K562 (cell line): ENCODE results near the gene SREBF1. TPM values are rescaled to one million over a fixed set of nuclear protein-coding genes. Genes with fewer than 3 reads are reported as not detected.

Source experiments
- EP300 ChIP-seq: IDR thresholded peaks from 2 replicates; pipeline ENCODE4 v1.6.1; 2012; ENCODE audit warnings: low read length, improper control_type of control experiment
- FUS ChIP-seq: fragments of 200-400 bp; formaldehyde crosslinking; optimal IDR thresholded peaks from 2 replicates; pipeline ENCODE3; 2017; ENCODE audit warnings: low read depth, low read length
- HMGN3 ChIP-seq: IDR thresholded peaks from 2 replicates; pipeline ENCODE4 v1.6.1; 2011; ENCODE audit warnings: borderline replicate concordance, low read depth, mild to moderate bottlenecking, mixed read lengths, low read length; ENCODE audit not compliant: insufficient read length; ENCODE audit errors: extremely low read depth
- MAFF ChIP-seq: IDR thresholded peaks from 2 replicates; pipeline ENCODE4 v1.6.1; 2012; ENCODE audit warnings: low read length, improper control_type of control experiment
- NCOR1 ChIP-seq: fragments of 450-650 bp; IDR thresholded peaks from 2 replicates; pipeline ENCODE4 v1.6.1; 2016; ENCODE audit warnings: mild to moderate bottlenecking, moderate library complexity
- NFE2L1 ChIP-seq: fragments of 450-650 bp; IDR thresholded peaks from 2 replicates; pipeline ENCODE4 v1.6.1; 2016; ENCODE audit warnings: missing genetic modification characterization, low read depth, mild to moderate bottlenecking, missing compliant biosample characterization, moderate library complexity, borderline replicate concordance
- NR2C2 ChIP-seq, 2 experiments: fragments of 200-800 bp in 1 of 2; sonication (Bioruptor generic) in 1 of 2; sonication (generic) in 1 of 2; formaldehyde crosslinking in 1 of 2; IDR thresholded peaks; 2 replicates each; pipeline versions ENCODE4 v1.6.1 to v1.8.0; 2016 to 2022; ENCODE audit warnings: mild to moderate bottlenecking in 1 of 2, missing compliant biosample characterization in 1 of 2, missing genetic modification characterization in 1 of 2, missing genetic modification reagents in 1 of 2
- POLR2AphosphoS2 ChIP-seq: IDR thresholded peaks from 2 replicates; pipeline ENCODE4 v1.6.1; 2012; ENCODE audit warnings: low read length, improper control_type of control experiment
- SMAD2 ChIP-seq: fragments of 150-350 bp; IDR thresholded peaks from 2 replicates; pipeline ENCODE4 v1.6.1; 2014; ENCODE audit warnings: low read depth, mild to moderate bottlenecking, low read length
- SP1 ChIP-seq: sonication (generic); formaldehyde crosslinking; IDR thresholded peaks from 2 replicates; pipeline ENCODE4 v1.8.1; 2022; ENCODE audit warnings: mild to moderate bottlenecking, missing genetic modification reagents
- TOE1 ChIP-seq, 2 experiments: fragments of 450-650 bp in 1 of 2; sonication (generic) in 1 of 2; formaldehyde crosslinking in 1 of 2; IDR thresholded peaks; 2 replicates each; pipeline versions ENCODE4 v1.7.1 to v1.8.0; 2016 to 2022; ENCODE audit warnings: borderline replicate concordance in 2 of 2, mild to moderate bottlenecking in 2 of 2, antibody characterized with exemption in 1 of 2, inconsistent platforms in 1 of 2, low read depth in 1 of 2, missing genetic modification reagents in 1 of 2, moderate library complexity in 1 of 2
- XRCC4 ChIP-seq: IDR thresholded peaks from one replicate; pipeline ENCODE4 v1.6.1; 2011; ENCODE audit not compliant: insufficient read depth, insufficient read length; ENCODE audit errors: extremely low read depth
- ZNF324 ChIP-seq: fragments of 250-450 bp; sonication (Bioruptor Pico); IDR thresholded peaks from 2 replicates; pipeline ENCODE4 v1.4.0; 2020; ENCODE audit warnings: mild to moderate bottlenecking
- ZNF551 ChIP-seq: fragments of 250-450 bp; sonication (Bioruptor Pico); IDR thresholded peaks from 2 replicates; pipeline ENCODE4 v1.5.0; 2021; ENCODE audit warnings: mild to moderate bottlenecking, moderate library complexity
- ZSCAN29 ChIP-seq: fragments of 450-650 bp; IDR thresholded peaks from 2 replicates; pipeline ENCODE4 v1.6.1; 2017
- ZZZ3 ChIP-seq: fragments of 450-650 bp; IDR thresholded peaks from 2 replicates; pipeline ENCODE4 v1.6.1; 2016; ENCODE audit warnings: antibody characterized with exemption, mild to moderate bottlenecking, moderate library complexity
- polyA plus RNA-seq, 8 experiments: library from polyadenylated mRNA; depleted of rRNA in 4 of 8; stranded (reverse) in 5 of 8; unstranded in 3 of 8; fragments of >200 nt; fragmentation: Nextera tagmentation in 2 of 8; fragmentation: Illumina TruSeq in 1 of 8; extraction: Ambion mirVana in 2 of 8; extraction: Trizol in 1 of 8; gene quantifications; 2 replicates each; pipeline versions ENCODE4 v1.2.1 to v1.2.3, GENCODE V29; 2011 to 2014; ENCODE audit warnings: inconsistent platforms in 1 of 8, missing spikeins in 1 of 8
- total RNA-seq, 7 experiments: library from RNA; depleted of rRNA in 6 of 7; stranded (reverse); fragments of >200 nt in 6 of 7; fragmentation: Illumina TruSeq in 2 of 7; extraction: Trizol in 2 of 7; gene quantifications; 2 replicates each; pipeline versions ENCODE4 v1.2.1 to v1.2.3, GENCODE V29; 2011 to 2021; ENCODE audit warnings: low replicate concordance in 1 of 7
- TF ChIP-seq, protein P1 (sequence below): fragments of 450-650 bp; IDR thresholded peaks from 2 replicates; pipeline ENCODE4 v1.6.1; 2014; ENCODE audit warnings: low read depth, mild to moderate bottlenecking, moderate library complexity, borderline replicate concordance
- TF ChIP-seq, protein P2 (sequence below): fragments of 450-650 bp; formaldehyde crosslinking; IDR thresholded peaks from 2 replicates; pipeline ENCODE4 v1.4.0; 2022; ENCODE audit warnings: missing genetic modification characterization
- TF ChIP-seq, protein P3 (sequence below), 3 experiments: IDR thresholded peaks in 2 of 3; conservative IDR thresholded peaks in 1 of 3; 2 replicates each; pipeline ENCODE4 v1.5.1; 2011 to 2012; ENCODE audit warnings: low read length in 3 of 3, mild to moderate bottlenecking in 3 of 3, control low read depth in 2 of 3, improper control_type of control experiment in 1 of 3, inconsistent platforms in 1 of 3, low read depth in 1 of 3, mixed read lengths in 1 of 3, moderate library complexity in 1 of 3; ENCODE audit not compliant: insufficient read depth in 2 of 3
- TF ChIP-seq, protein P4 (sequence below): fragments of 200-800 bp; sonication (Bioruptor generic); IDR thresholded peaks from 2 replicates; pipeline ENCODE4 v1.6.1; 2017; ENCODE audit warnings: missing genetic modification characterization, missing compliant biosample characterization

Gene SREBF1
- total and polyA plus RNA-seq, 9 of the 15 experiments (the other 6 are each of a cell fraction or from before 2014, with no cell fraction given): 1.6 to 169 (median 69.4) TPM

DNA sequence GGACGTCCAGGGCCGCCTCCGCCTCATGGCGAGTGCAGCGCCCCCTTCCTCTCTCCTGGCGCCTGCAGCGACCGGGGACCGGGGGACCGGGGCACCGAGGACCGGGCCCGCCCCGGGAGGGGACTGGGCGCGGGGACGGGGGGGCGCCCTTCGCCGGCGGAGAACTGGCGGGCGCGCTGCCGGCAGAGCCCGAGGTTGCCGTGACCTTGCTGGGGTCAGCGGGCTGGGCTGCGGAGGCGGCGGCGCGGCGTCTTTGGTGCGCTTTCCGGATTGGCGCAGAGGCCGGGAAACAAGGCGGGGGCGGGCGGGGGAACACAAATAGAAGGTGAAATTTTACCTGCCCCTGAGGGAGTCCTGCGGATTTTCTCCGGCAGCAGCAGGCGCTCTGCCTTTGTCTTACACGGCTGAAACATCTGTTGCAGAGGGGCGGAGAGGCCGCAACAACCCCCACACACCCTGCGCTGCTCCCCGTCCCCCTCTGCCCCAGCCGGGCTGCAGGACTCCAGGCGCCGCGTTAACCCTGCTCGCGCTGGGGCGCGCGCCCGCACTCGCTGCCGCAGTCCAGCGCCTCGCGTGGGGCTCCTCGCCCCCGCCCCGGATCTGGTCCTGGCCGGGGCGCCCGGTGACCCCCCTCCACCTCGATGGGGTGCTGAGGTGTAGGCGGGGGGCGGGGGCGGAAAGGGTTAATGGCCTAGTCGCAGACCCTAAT lies 53.5 kb downstream of the SREBF1 start (continued):
- TF ChIP-seq TOE1 (IDR thresholded peaks at IDR 0.05; ENCODE audit: borderline replicate concordance) (no peak), TOE1 (CRISPR knock-in tag; IDR thresholded peaks at IDR 0.05; ENCODE audit: borderline replicate concordance, low read depth) (no peak), ZNF551 (CRISPR knock-in tag) (no peak), NR2C2 (CRISPR knock-in tag; IDR thresholded peaks at IDR 0.05) (no peak), NR2C2 (tag; IDR thresholded peaks at IDR 0.05) (peak; percentile 83), NCOR1 (no peak), ZNF324 (CRISPR knock-in tag) (no peak), SP1 (CRISPR knock-in tag) (no peak), ZSCAN29 (no peak), EP300 (no peak), ZZZ3 (no peak), MAFF (no peak), NFE2L1 (no peak), POLR2AphosphoS2 (no peak), HMGN3 (peak; percentile 11), FUS (no peak), XRCC4 (no peak), SMAD2 (no peak)
- TF ChIP-seq, protein P1, sequence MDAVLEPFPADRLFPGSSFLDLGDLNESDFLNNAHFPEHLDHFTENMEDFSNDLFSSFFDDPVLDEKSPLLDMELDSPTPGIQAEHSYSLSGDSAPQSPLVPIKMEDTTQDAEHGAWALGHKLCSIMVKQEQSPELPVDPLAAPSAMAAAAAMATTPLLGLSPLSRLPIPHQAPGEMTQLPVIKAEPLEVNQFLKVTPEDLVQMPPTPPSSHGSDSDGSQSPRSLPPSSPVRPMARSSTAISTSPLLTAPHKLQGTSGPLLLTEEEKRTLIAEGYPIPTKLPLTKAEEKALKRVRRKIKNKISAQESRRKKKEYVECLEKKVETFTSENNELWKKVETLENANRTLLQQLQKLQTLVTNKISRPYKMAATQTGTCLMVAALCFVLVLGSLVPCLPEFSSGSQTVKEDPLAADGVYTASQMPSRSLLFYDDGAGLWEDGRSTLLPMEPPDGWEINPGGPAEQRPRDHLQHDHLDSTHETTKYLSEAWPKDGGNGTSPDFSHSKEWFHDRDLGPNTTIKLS: no peak
- TF ChIP-seq, protein P2, sequence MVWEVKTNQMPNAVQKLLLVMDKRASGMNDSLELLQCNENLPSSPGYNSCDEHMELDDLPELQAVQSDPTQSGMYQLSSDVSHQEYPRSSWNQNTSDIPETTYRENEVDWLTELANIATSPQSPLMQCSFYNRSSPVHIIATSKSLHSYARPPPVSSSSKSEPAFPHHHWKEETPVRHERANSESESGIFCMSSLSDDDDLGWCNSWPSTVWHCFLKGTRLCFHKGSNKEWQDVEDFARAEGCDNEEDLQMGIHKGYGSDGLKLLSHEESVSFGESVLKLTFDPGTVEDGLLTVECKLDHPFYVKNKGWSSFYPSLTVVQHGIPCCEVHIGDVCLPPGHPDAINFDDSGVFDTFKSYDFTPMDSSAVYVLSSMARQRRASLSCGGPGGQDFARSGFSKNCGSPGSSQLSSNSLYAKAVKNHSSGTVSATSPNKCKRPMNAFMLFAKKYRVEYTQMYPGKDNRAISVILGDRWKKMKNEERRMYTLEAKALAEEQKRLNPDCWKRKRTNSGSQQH (CRISPR knock-in tag): no peak
- TF ChIP-seq, protein P3, sequence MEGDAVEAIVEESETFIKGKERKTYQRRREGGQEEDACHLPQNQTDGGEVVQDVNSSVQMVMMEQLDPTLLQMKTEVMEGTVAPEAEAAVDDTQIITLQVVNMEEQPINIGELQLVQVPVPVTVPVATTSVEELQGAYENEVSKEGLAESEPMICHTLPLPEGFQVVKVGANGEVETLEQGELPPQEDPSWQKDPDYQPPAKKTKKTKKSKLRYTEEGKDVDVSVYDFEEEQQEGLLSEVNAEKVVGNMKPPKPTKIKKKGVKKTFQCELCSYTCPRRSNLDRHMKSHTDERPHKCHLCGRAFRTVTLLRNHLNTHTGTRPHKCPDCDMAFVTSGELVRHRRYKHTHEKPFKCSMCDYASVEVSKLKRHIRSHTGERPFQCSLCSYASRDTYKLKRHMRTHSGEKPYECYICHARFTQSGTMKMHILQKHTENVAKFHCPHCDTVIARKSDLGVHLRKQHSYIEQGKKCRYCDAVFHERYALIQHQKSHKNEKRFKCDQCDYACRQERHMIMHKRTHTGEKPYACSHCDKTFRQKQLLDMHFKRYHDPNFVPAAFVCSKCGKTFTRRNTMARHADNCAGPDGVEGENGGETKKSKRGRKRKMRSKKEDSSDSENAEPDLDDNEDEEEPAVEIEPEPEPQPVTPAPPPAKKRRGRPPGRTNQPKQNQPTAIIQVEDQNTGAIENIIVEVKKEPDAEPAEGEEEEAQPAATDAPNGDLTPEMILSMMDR (IDR thresholded peaks at IDR 0.05 in 2 of 3, conservative IDR thresholded peaks at IDR 0.05 in 1 of 3; ENCODE audit: insufficient read depth in 2 of 3, low read depth in 1 of 3, low read length in 3 of 3): 0 out of 6 replicates have a peak, but pooled peaks of 1 of the 3 experiments have one; percentile 9
- TF ChIP-seq, protein P4, sequence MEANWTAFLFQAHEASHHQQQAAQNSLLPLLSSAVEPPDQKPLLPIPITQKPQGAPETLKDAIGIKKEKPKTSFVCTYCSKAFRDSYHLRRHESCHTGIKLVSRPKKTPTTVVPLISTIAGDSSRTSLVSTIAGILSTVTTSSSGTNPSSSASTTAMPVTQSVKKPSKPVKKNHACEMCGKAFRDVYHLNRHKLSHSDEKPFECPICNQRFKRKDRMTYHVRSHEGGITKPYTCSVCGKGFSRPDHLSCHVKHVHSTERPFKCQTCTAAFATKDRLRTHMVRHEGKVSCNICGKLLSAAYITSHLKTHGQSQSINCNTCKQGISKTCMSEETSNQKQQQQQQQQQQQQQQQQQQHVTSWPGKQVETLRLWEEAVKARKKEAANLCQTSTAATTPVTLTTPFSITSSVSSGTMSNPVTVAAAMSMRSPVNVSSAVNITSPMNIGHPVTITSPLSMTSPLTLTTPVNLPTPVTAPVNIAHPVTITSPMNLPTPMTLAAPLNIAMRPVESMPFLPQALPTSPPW (CRISPR knock-in tag): peak; percentile 66
